Adipocyte (in vitro differentiated cells): ENCODE results near the gene HAUS3.
"Not testable (repeated sequence)": the region's sequence is repeated elsewhere in the genome, so short reads cannot be mapped to it uniquely, and the experiment has no call there.

Experiments
- DNase-seq: peaks from one replicate; pipeline ENCODE4 v3.0.0-alpha.2; 2015; ENCODE audit warnings: low read depth
- H3K27me3 ChIP-seq: replicated peaks from 2 replicates; pipeline ENCODE4 v1.7.0; 2013; ENCODE audit warnings: mild to moderate bottlenecking, low read length, moderate library complexity; ENCODE audit not compliant: control insufficient read depth, insufficient read depth
- H3K36me3 ChIP-seq: 2 replicates; pipeline ENCODE4 v1.7.0; 2013; ENCODE audit warnings: low read length, mild to moderate bottlenecking, moderate library complexity; ENCODE audit not compliant: control insufficient read depth, insufficient read depth, severe bottlenecking
- H3K4me1 ChIP-seq: 2 replicates; pipeline ENCODE4 v1.7.0; 2013; ENCODE audit warnings: mild to moderate bottlenecking, low read length, moderate library complexity; ENCODE audit not compliant: control insufficient read depth, insufficient read depth
- H3K4me3 ChIP-seq: 2 replicates; pipeline ENCODE4 v1.7.0; 2013; ENCODE audit warnings: mild to moderate bottlenecking, low read length, moderate library complexity
- H3K9ac ChIP-seq: 2 replicates; pipeline ENCODE4 v1.7.0; 2013; ENCODE audit warnings: mild to moderate bottlenecking, low read length, moderate library complexity
- H3K9me3 ChIP-seq: 2 replicates; pipeline ENCODE4 v1.7.0; 2013; ENCODE audit warnings: mild to moderate bottlenecking, low read length, moderate library complexity; ENCODE audit not compliant: control insufficient read depth

Gene HAUS3

DNA sequence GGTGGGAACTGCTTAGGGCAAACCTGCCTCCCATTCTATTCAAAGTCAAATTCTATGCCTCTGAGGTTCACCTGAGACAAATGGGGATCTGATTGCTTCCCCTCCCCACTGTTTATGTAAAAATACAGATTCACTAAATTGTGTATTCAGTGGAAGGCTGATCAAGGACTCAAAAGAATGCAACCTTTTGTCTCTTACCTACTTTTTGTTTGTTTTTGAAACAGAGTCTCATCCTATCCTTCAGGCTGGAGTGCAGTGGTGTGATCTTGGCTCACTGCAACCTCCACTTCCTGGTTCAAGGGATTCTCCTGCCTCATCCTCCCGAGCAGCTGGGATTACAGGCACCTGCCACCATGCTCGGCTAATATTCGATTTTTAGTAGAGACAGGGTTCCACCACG lies 20.5 kb downstream of the HAUS3 start:
- H3K36me3 ChIP-seq, result peaks cover 15% of the 10 kb centered on the region
- not testable (repeated sequence) for H3K27me3 ChIP-seq, DNase-seq, H3K4me3 ChIP-seq, H3K9me3 ChIP-seq, H3K9ac ChIP-seq, H3K4me1 ChIP-seq

DNA sequence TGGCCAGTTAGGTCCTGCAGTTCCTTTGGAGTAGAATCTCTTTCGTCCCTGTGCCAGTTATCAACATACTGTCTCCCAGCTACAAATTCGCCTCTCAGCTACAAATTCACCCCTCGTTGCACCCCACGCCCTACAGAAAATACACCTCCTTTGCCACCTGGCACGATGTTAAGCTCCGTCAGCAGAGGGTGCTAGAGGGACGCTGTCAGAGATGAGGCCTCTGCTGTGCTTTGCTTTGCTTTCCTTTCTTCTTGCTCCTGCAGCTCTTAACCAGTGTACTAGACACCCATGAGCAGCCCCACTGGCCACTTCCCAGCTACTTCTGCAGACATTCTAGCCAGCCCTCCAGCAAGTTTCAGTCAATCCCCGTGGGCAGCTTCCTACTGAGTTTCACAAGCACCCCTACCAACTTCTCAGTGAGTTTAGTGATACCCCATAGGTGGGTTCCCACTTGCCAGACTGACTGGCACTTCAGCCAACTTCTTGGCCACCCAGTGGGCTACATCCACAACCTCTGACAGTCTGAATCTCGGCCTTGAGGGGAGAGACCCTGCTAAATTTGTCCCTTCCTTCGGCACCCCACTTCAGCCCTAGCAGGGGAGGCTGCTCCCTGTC lies 21.8 kb downstream of the HAUS3 start:
- Histone ChIP-seq H3K9ac (peak overlapping the region; percentile 10), H3K36me3 (peaks cover 15% of the 10 kb centered on the region), H3K4me1 (peaks cover 4% of the 10 kb centered on the region), H3K9me3 (no peaks in the 10 kb centered on the region), H3K27me3 (no peaks in the 10 kb centered on the region), H3K4me3 (no peak overlapping the region)
- peak; percentile 89 for DNase-seq

GRCh38 chr4:2219233-2219760 lies 22.6 kb downstream of the HAUS3 start:
- H3K4me3 ChIP-seq, result no peak overlapping the region
- no peak overlapping the region for H3K9ac ChIP-seq
- no peaks in the 10 kb centered on the region for H3K27me3 ChIP-seq
- H3K36me3 ChIP-seq, result peaks cover 15% of the 10 kb centered on the region
- H3K9me3 ChIP-seq, result no peaks in the 10 kb centered on the region
- H3K4me1 ChIP-seq, result peaks cover 4% of the 10 kb centered on the region
- no peak for DNase-seq

- Histone ChIP-seq H3K9ac (no peak overlapping the region), H3K27me3 (no peaks in the 10 kb centered on the region), H3K4me3 (no peak overlapping the region), H3K9me3 (no peaks in the 10 kb centered on the region), H3K4me1 (peaks cover 4% of the 10 kb centered on the region), H3K36me3 (peaks cover 12% of the 10 kb centered on the region)
- DNase-seq, result no peak
Observed at GRCh38 chr4:2218436-2218835, 23.5 kb downstream of the HAUS3 start.

DNA sequence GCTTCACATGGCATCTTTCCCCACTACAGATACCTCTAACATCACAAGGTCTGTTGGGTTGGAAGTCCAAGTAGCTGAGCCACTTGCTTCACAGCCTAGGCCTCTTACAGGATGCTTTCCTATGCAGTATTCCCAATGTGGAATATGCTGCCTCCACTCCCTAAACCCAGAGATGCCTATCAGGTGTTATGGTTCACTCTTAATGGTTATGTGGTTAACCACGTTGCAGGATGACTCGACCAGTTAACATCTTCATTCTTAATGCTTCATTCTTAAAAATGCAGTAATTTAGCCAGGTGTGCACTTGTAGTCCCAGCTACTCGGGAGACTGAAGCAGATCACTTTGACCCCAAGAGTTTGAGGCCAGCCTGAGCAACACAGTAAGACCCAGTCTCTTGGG lies 24.2 kb downstream of the HAUS3 start:
- no peak for DNase-seq
- no peak overlapping the region for H3K9ac ChIP-seq
- H3K9me3 ChIP-seq, result no peaks in the 10 kb centered on the region
- H3K36me3 ChIP-seq, result peaks cover 5% of the 10 kb centered on the region
- H3K27me3 ChIP-seq, result no peaks in the 10 kb centered on the region
- no peak overlapping the region for H3K4me3 ChIP-seq
- H3K4me1 ChIP-seq, result peaks cover 4% of the 10 kb centered on the region

- no peak for DNase-seq
- Histone ChIP-seq H3K4me3 (no peak overlapping the region), H3K4me1 (no peaks in the 10 kb centered on the region), H3K27me3 (no peaks in the 10 kb centered on the region), H3K9ac (no peak overlapping the region), H3K36me3 (peaks cover 7% of the 10 kb centered on the region), H3K9me3 (no peaks in the 10 kb centered on the region)
Observed at GRCh38 chr4:2212831-2213230, 29.1 kb downstream of the HAUS3 start.

- H3K27me3 ChIP-seq, H3K9ac ChIP-seq, H3K4me1 ChIP-seq, H3K4me3 ChIP-seq, H3K9me3 ChIP-seq, DNase-seq: not testable (repeated sequence)
- peaks cover 13% of the 10 kb centered on the region for H3K36me3 ChIP-seq
Observed at GRCh38 chr4:2202789-2203188, 39.1 kb downstream of the HAUS3 start.

DNA sequence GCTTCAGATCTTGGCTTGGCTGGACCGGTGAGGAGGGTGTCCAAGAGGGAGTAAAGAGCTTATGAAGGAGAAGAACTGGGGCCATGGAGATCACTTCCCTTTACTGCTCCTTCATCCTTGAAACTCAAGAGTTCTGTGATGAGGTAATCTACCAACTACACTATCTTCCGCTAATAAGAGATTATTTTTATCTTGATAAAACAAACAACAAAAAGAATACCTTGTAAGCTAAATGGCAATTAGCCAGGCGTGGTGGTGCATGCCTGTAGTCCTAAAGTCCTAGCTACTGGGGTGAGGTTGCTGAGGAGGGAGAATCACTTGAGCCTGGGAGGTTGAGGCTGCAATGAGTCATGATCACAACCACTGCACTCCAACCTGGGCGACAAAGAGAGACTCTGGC lies 47.4 kb downstream of the HAUS3 start:
- H3K4me3 ChIP-seq, result no peak overlapping the region
- no peak for DNase-seq

DNA sequence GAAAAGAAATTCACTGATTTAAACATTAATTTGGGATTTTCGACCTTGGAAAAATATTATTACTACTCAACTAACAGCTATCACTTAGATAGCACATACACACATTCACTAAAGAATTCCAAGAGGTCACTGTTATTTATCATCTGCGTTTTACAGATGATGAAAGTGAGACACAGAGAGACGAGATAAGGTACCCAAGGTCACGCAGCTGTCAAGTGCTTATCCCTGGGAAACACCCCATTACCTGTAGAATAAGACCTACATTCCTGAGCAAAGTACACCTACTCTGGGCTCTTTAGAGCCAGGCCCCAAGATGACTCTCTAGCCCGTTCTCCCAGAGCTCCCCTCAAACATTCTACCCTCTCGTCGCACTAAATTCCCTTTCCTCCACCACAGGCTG lies 48.6 kb downstream of the HAUS3 start:
- Histone ChIP-seq H3K4me1 (no peaks in the 10 kb centered on the region), H3K27me3 (no peaks in the 10 kb centered on the region), H3K9me3 (no peaks in the 10 kb centered on the region), H3K9ac (no peak overlapping the region), H3K36me3 (peaks cover 34% of the 10 kb centered on the region), H3K4me3 (no peak overlapping the region)
- no peak for DNase-seq

More for the DNA sequence above, 47.4 kb downstream of the HAUS3 start:
- Histone ChIP-seq H3K27me3 (no peaks in the 10 kb centered on the region), H3K9ac (no peak overlapping the region), H3K36me3 (peaks cover 37% of the 10 kb centered on the region), H3K4me1 (no peaks in the 10 kb centered on the region), H3K9me3 (no peaks in the 10 kb centered on the region)

DNA sequence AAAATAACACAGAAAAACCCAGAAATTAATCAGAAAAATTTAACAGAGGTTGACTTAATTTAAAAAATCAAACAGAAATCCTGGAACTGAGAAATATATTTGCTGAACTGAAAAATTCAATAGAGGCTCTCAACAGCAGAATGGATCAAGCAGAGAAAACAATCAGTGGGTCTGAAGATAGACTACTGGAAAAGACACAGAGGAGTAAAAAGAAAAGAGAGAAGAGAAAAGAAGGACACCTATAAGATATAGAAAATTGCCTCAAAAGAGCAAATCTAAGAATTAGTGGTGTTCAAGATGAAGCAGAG lies 55.1 kb downstream of the HAUS3 start:
- Histone ChIP-seq H3K4me3 (no peak overlapping the region), H3K4me1 (no peaks in the 10 kb centered on the region), H3K27me3 (no peaks in the 10 kb centered on the region), H3K9ac (no peak overlapping the region), H3K9me3 (peaks cover 13% of the 10 kb centered on the region), H3K36me3 (no peaks in the 10 kb centered on the region)
- no peak for DNase-seq

DNA sequence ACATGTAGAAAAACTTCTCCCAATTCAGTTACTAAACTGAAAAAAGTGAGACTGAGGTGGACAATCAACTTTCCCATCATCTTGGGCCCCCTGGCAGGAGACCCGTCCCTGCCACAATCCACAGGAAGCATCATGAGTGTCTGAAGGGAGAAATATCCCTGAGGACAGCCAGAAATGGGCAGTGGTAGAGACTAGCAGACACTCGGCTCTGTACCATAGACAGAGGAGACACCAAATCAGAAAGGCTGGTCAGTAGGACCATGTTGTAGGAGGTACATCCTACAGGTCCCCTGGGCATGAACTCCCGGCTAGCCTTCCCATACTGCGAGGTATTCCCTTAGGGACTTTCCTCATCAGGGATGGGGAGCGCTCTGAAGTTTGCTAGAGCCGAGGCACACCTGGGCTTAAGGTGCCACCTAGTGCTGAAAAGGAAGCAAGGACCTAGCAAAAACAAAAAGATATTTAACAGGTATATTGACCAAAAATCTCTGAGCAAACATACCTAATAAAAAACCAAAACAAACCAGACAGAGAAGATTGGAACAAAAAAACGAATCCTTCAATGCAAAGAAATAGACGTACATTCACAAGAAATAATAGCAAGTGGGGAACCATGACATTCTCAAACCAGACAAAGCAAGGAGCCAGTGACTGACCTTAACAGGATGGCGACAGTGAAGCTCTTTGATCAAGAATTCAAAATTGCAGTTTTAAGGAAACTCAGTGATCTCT lies 55.6 kb downstream of the HAUS3 start:
- Histone ChIP-seq H3K9me3 (peaks cover 13% of the 10 kb centered on the region), H3K36me3 (no peaks in the 10 kb centered on the region), H3K4me3 (no peak overlapping the region), H3K27me3 (no peaks in the 10 kb centered on the region), H3K4me1 (no peaks in the 10 kb centered on the region), H3K9ac (no peak overlapping the region)
- DNase-seq, result no peak
